Breast epithelium (tissue), 4 donors: ENCODE measurements around the gene PKD2L2. TPM values are rescaled to one million over a fixed set of nuclear protein-coding genes. Genes with fewer than 3 reads are reported as not detected.
"Not testable (repeated sequence)": the region's sequence is repeated elsewhere in the genome, so short reads cannot be mapped to it uniquely, and the experiment has no call there.

ENCODE experiments used
- DNase-seq, 2 donors: peaks; one replicate each; pipeline ENCODE4 v3.0.0-alpha.2; 2019; ENCODE audit warnings: low spot score in 2 of 2
- H3K27ac ChIP-seq, 2 donors: fragments of 200-600 bp; sonication (generic) in 1 of 2; one replicate each; pipeline ENCODE4 v1.5.1; 2016 to 2019; ENCODE audit warnings: mild to moderate bottlenecking in 1 of 2
- H3K27me3 ChIP-seq, 2 donors: fragments of 200-600 bp; sonication (generic) in 1 of 2; one replicate each; pipeline versions ENCODE4 v1.5.1 to v1.6.0; 2017 to 2019; ENCODE audit warnings: control low read depth in 1 of 2, mild to moderate bottlenecking in 1 of 2
- H3K36me3 ChIP-seq: fragments of 200-600 bp; one replicate; pipeline ENCODE4 v1.5.1; 2019
- H3K4me1 ChIP-seq, 2 donors: fragments of 200-600 bp; sonication (generic); one replicate each; pipeline ENCODE4 v1.5.1; 2016 to 2019; ENCODE audit warnings: control low read depth in 1 of 2
- H3K4me3 ChIP-seq, 3 donors: fragments of 200-600 bp; sonication (generic); 1 replicate in 2 of 3; 2 replicates in 1 of 3; pipeline ENCODE4 v1.5.1; 2016 to 2019; ENCODE audit warnings: mild to moderate bottlenecking in 3 of 3, moderate library complexity in 2 of 3
- H3K9me3 ChIP-seq, 2 donors: fragments of 200-600 bp; sonication (generic) in 1 of 2; one replicate each; pipeline ENCODE4 v1.5.1; 2016 to 2019; ENCODE audit warnings: control low read depth in 1 of 2
- CTCF ChIP-seq, 3 donors: fragments of 450-650 bp; IDR thresholded peaks; one replicate each; pipeline ENCODE4 v1.5.1; 2016 to 2017; ENCODE audit warnings: antibody characterized with exemption in 3 of 3, mild to moderate bottlenecking in 3 of 3, moderate library complexity in 3 of 3
- POLR2A ChIP-seq: fragments of 450-650 bp; IDR thresholded peaks from one replicate; pipeline ENCODE4 v1.6.1; 2016; ENCODE audit warnings: antibody characterized with exemption, mild to moderate bottlenecking, moderate library complexity
- POLR2AphosphoS5 ChIP-seq, 3 donors: sonication (generic); formaldehyde crosslinking; IDR thresholded peaks; one replicate each; pipeline ENCODE4 v1.6.1; 2017; ENCODE audit warnings: antibody characterized with exemption in 3 of 3
- intact Hi-C: fragments of 100-400 bp; cut with DNase I; formaldehyde crosslinking; loops from one replicate; pipeline ENCODE4 v1.15.1; 2023; ENCODE audit warnings: low total_unique reads
- total RNA-seq, 3 donors: library from RNA; depleted of rRNA; stranded (reverse); fragments of >200 nt; gene quantifications; one replicate each; pipeline ENCODE4 v1.1.0, GENCODE V29; 2016

PKD2L2 gene
- total RNA-seq, 3 donors from 2014 or later, result 0.64 TPM; not detected in 2

- Histone ChIP-seq H3K36me3 (no peaks in the 10 kb centered on the region), H3K9me3 (no peaks in the 10 kb centered on the region), H3K27me3 (no peaks in the 10 kb centered on the region), H3K4me3 (no peak overlapping the region), H3K27ac (peak overlapping the region in 1 of 2 donors; percentile 50), H3K4me1 (no peaks in the 10 kb centered on the region)
- no peak for TF ChIP-seq POLR2A
- no peak for DNase-seq
- intact Hi-C loops, result no loop called here
These were observed 65.0 kb downstream of the PKD2L2 start for GRCh38 chr5:137954131-137954879.

GRCh38 chr5:137957948-137958347 is 68.7 kb downstream of the PKD2L2 start:
- Histone ChIP-seq H3K36me3 (no peaks in the 10 kb centered on the region), H3K9me3 (no peaks in the 10 kb centered on the region), H3K4me3 (no peak overlapping the region), H3K27me3 (no peaks in the 10 kb centered on the region), H3K4me1 (no peaks in the 10 kb centered on the region), H3K27ac (no peak overlapping the region)
- intact Hi-C loops, result no loop called here
- TF ChIP-seq CTCF (IDR thresholded peaks at IDR 0.05) (no peak), POLR2A (no peak), POLR2AphosphoS5 (IDR thresholded peaks at IDR 0.05) (no peak)
- no peak for DNase-seq

GRCh38 chr5:137959488-137959887 is 70.2 kb downstream of the PKD2L2 start:
- H3K27ac ChIP-seq, result no peak overlapping the region
- TF ChIP-seq POLR2AphosphoS5 (IDR thresholded peaks at IDR 0.05) (no peak), POLR2A (no peak), CTCF (IDR thresholded peaks at IDR 0.05) (no peak)
- H3K27me3 ChIP-seq, result no peaks in the 10 kb centered on the region
- intact Hi-C loops, result no loop called here
- H3K4me1 ChIP-seq, result no peaks in the 10 kb centered on the region
- H3K36me3 ChIP-seq, result no peaks in the 10 kb centered on the region
- DNase-seq, result no peak
- H3K9me3 ChIP-seq, result no peaks in the 10 kb centered on the region
- no peak overlapping the region for H3K4me3 ChIP-seq

GRCh38 chr5:137960141-137960540 is 70.9 kb downstream of the PKD2L2 start:
- H3K36me3 ChIP-seq, result no peaks in the 10 kb centered on the region
- intact Hi-C loops, result no loop called here
- no peak overlapping the region for H3K27ac ChIP-seq
- H3K4me3 ChIP-seq, result no peak overlapping the region
- DNase-seq, result no peak
- no peaks in the 10 kb centered on the region for H3K4me1 ChIP-seq
- H3K27me3 ChIP-seq, result no peaks in the 10 kb centered on the region
- TF ChIP-seq POLR2A (no peak), CTCF (IDR thresholded peaks at IDR 0.05) (no peak), POLR2AphosphoS5 (IDR thresholded peaks at IDR 0.05) (no peak)
- H3K9me3 ChIP-seq, result no peaks in the 10 kb centered on the region

GRCh38 chr5:137960819-137961218 is 71.6 kb downstream of the PKD2L2 start:
- no peaks in the 10 kb centered on the region for H3K4me1 ChIP-seq
- H3K9me3 ChIP-seq, result no peaks in the 10 kb centered on the region
- DNase-seq, result no peak
- H3K36me3 ChIP-seq, result no peaks in the 10 kb centered on the region
- H3K27ac ChIP-seq, result no peak overlapping the region
- TF ChIP-seq POLR2AphosphoS5 (IDR thresholded peaks at IDR 0.05) (no peak), POLR2A (no peak), CTCF (IDR thresholded peaks at IDR 0.05) (no peak)
- intact Hi-C loops, result no loop called here
- no peaks in the 10 kb centered on the region for H3K27me3 ChIP-seq
- H3K4me3 ChIP-seq, result no peak overlapping the region

- DNase-seq, H3K36me3 ChIP-seq, H3K27me3 ChIP-seq, H3K4me3 ChIP-seq, H3K4me1 ChIP-seq, H3K27ac ChIP-seq, H3K9me3 ChIP-seq, intact Hi-C loops: not testable (repeated sequence)
These were observed 81.1 kb downstream of the PKD2L2 start for GRCh38 chr5:137970384-137970783.
